Measurements from ENCODE around the gene PCBP3. TPM values are rescaled to one million over a fixed set of nuclear protein-coding genes. Genes with fewer than 3 reads are reported as not detected.
"Not testable (repeated sequence)": the region's sequence is repeated elsewhere in the genome, so short reads cannot be mapped to it uniquely, and the experiment has no call there.

The PCBP3 gene
- polyA plus RNA-seq, 1 donor from 2014 or later = 1.4 TPM

GRCh38 chr21:45952527-45952926, 309.0 kb downstream of the PCBP3 start:
- not testable (repeated sequence) for H3K4me3 Mint-ChIP-seq, H3K4me1 Mint-ChIP-seq, H3K36me3 Mint-ChIP-seq, H3K27ac Mint-ChIP-seq, H3K9me3 Mint-ChIP-seq
- peaks cover 10% of the 10 kb centered on the region for H3K27me3 Mint-ChIP-seq

GRCh38 chr21:45952974-45953373, 309.4 kb downstream of the PCBP3 start:
- Mint-ChIP-seq H3K27ac (no peak overlapping the region), H3K36me3 (peaks cover 2% of the 10 kb centered on the region), H3K4me3 (no peak overlapping the region), H3K27me3 (peaks cover 10% of the 10 kb centered on the region), H3K9me3 (peaks cover 0 to 6% (median 0%) of the 10 kb centered on the region in 3 donors), H3K4me1 (no peaks in the 10 kb centered on the region)

DNA sequence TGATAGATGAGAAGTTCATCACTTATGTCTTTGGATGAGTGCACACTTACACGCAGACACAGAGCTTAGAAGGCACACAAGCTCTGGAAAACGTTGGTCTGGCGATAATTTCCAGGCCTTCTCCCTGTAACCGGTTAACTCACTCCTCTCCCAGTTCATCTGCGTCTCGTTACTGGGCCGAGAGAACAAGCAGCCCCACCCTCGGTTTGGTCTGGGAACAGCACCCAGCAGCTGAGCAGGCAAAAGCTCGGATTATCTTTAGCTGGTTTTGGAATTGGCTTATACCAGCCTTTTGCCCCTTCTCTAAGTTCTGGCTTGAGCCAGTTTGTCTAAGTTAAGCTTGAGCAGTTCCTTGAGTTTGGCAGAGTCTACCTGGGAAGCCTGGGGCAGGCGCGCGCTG, 310.7 kb downstream of the PCBP3 start:
- peaks cover 0 to 6% (median 0%) of the 10 kb centered on the region in 3 donors for H3K9me3 Mint-ChIP-seq
- H3K4me1 Mint-ChIP-seq = peaks cover 0 to 5% (median 4%) of the 10 kb centered on the region in 3 donors
- no peak overlapping the region for H3K27ac Mint-ChIP-seq

GRCh38 chr21:45954921-45955320, 311.4 kb downstream of the PCBP3 start:
- Mint-ChIP-seq H3K4me1 (peaks cover 0 to 7% (median 4%) of the 10 kb centered on the region in 3 donors), H3K27me3 (peaks cover 15% of the 10 kb centered on the region), H3K27ac (no peak overlapping the region), H3K9me3 (peaks cover 0 to 6% (median 0%) of the 10 kb centered on the region in 3 donors), H3K4me3 (no peak overlapping the region), H3K36me3 (peaks cover 1% of the 10 kb centered on the region)

More for the DNA sequence above, 310.7 kb downstream of the PCBP3 start:
- H3K27me3 Mint-ChIP-seq = peaks cover 15% of the 10 kb centered on the region
- H3K4me3 Mint-ChIP-seq = no peak overlapping the region
- H3K36me3 Mint-ChIP-seq = peaks cover 2% of the 10 kb centered on the region

DNA sequence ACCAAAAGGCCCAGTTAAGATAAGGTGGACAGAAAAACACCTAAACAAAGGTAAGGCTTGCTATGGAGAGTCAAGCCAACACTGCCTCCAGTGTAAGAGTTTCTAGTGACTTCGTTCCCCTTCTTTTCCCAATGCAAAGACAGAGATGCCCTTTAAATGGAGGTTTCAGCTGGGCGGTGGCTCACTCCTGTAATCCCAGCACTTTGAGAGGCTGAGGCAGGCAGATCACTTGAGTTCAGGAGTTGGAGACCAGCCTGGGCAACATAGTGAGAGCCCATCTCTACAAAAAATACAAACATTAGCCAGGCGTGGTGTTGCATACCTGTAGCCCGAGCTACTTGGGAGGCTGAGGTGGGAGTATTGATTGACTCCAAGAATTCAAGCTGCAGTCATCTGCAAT, 314.0 kb downstream of the PCBP3 start:
- H3K4me1 Mint-ChIP-seq = peaks cover 0 to 7% (median 4%) of the 10 kb centered on the region in 3 donors
- H3K9me3 Mint-ChIP-seq = peaks cover 4 to 19% (median 4%) of the 10 kb centered on the region in 3 donors
- no peak overlapping the region for H3K27ac Mint-ChIP-seq
- H3K27me3 Mint-ChIP-seq = peaks cover 19% of the 10 kb centered on the region
- H3K36me3 Mint-ChIP-seq = no peaks in the 10 kb centered on the region
- no peak overlapping the region for H3K4me3 Mint-ChIP-seq

- H3K36me3 Mint-ChIP-seq = no peaks in the 10 kb centered on the region
- H3K9me3 Mint-ChIP-seq = peaks cover 4 to 16% (median 7%) of the 10 kb centered on the region in 3 donors
- H3K27ac Mint-ChIP-seq = no peak overlapping the region
Measured at GRCh38 chr21:45957981-45958600, 314.6 kb downstream of the PCBP3 start.

GRCh38 chr21:45959182-45959581, 315.7 kb downstream of the PCBP3 start:
- no peak overlapping the region for H3K27ac Mint-ChIP-seq
- peaks cover 22% of the 10 kb centered on the region for H3K27me3 Mint-ChIP-seq
- H3K4me3 Mint-ChIP-seq = peak overlapping the region in 1 of 4 donors; percentile 1
- H3K4me1 Mint-ChIP-seq = peaks cover 0 to 7% (median 4%) of the 10 kb centered on the region in 3 donors
- no peaks in the 10 kb centered on the region for H3K36me3 Mint-ChIP-seq
- peaks cover 6 to 20% (median 14%) of the 10 kb centered on the region in 3 donors for H3K9me3 Mint-ChIP-seq

More at GRCh38 chr21:45957981-45958600, 314.6 kb downstream of the PCBP3 start:
- peaks cover 19% of the 10 kb centered on the region for H3K27me3 Mint-ChIP-seq
- peaks cover 0 to 7% (median 4%) of the 10 kb centered on the region in 3 donors for H3K4me1 Mint-ChIP-seq
- H3K4me3 Mint-ChIP-seq = peak overlapping the region in 1 of 4 donors; percentile 66

- Mint-ChIP-seq H3K4me1 (peaks cover 0 to 7% (median 4%) of the 10 kb centered on the region in 3 donors), H3K27me3 (peaks cover 22% of the 10 kb centered on the region), H3K9me3 (peaks cover 6 to 22% (median 17%) of the 10 kb centered on the region in 3 donors), H3K4me3 (peak overlapping the region in 1 of 4 donors; percentile 34), H3K27ac (no peak overlapping the region), H3K36me3 (no peaks in the 10 kb centered on the region)
Measured at GRCh38 chr21:45959779-45960390, 316.4 kb downstream of the PCBP3 start.

GRCh38 chr21:45961408-45961807, 317.9 kb downstream of the PCBP3 start:
- H3K27ac Mint-ChIP-seq, H3K36me3 Mint-ChIP-seq, H3K4me1 Mint-ChIP-seq: not testable (repeated sequence)
- H3K9me3 Mint-ChIP-seq = peaks cover 7 to 30% (median 17%) of the 10 kb centered on the region in 3 donors
- peaks cover 16% of the 10 kb centered on the region for H3K27me3 Mint-ChIP-seq
- H3K4me3 Mint-ChIP-seq = peak overlapping the region in 1 of 4 donors; percentile 18

DNA sequence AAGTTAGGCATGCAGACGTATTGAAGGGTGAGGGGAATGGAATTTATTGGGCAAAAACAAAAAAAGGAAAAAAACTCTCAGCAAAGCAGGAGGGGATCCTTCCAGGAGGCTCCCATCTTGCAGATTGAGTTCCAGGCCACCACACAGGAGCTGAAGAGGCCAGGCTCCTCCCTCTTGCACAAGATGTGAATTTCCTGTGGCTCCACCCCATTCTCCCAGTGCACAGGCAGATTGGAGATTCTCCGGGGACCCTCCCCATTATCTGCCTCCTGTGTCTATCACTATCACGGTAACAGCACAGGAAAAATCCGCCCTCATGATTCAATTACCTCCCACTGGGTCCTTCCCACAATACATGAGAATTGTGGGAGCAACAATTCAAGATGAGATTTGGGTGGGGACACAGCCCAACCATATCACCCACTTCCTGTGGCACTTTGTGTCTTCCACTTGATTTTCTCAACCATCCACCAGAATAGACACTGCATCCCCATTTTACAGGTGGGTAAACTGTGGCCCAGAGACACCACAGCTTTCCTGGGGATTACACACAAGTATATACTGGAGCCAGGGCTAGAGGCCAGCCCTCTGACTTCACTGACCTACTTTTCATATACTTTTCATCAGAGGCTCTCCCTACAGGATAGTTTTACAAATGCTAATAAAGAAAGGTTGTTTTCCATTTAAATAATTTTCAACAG, 319.2 kb downstream of the PCBP3 start:
- H3K27me3 Mint-ChIP-seq = peaks cover 15% of the 10 kb centered on the region
- H3K4me1 Mint-ChIP-seq = peaks cover 0 to 7% (median 4%) of the 10 kb centered on the region in 3 donors
- no peak overlapping the region for H3K27ac Mint-ChIP-seq
- H3K36me3 Mint-ChIP-seq = peaks cover 3% of the 10 kb centered on the region
- peaks cover 7 to 30% (median 17%) of the 10 kb centered on the region in 3 donors for H3K9me3 Mint-ChIP-seq
- H3K4me3 Mint-ChIP-seq = peak overlapping the region in 1 of 4 donors; percentile 30

GRCh38 chr21:45963232-45963570, 319.7 kb downstream of the PCBP3 start:
- peaks cover 7 to 30% (median 17%) of the 10 kb centered on the region in 3 donors for H3K9me3 Mint-ChIP-seq
- H3K27ac Mint-ChIP-seq = no peak overlapping the region
- H3K4me1 Mint-ChIP-seq = peaks cover 0 to 7% (median 4%) of the 10 kb centered on the region in 3 donors
- H3K4me3 Mint-ChIP-seq = no peak overlapping the region
- peaks cover 13% of the 10 kb centered on the region for H3K27me3 Mint-ChIP-seq
- H3K36me3 Mint-ChIP-seq = peaks cover 3% of the 10 kb centered on the region

GRCh38 chr21:45964649-45965048, 321.1 kb downstream of the PCBP3 start:
- Mint-ChIP-seq H3K4me1 (peaks cover 0 to 1% (median 0%) of the 10 kb centered on the region in 3 donors), H3K4me3 (no peak overlapping the region), H3K9me3 (peaks cover 7 to 30% (median 17%) of the 10 kb centered on the region in 3 donors), H3K36me3 (peaks cover 3% of the 10 kb centered on the region), H3K27me3 (peaks cover 10% of the 10 kb centered on the region), H3K27ac (no peak overlapping the region)

- peaks cover 3% of the 10 kb centered on the region for H3K36me3 Mint-ChIP-seq
- H3K4me1 Mint-ChIP-seq = peaks cover 0 to 4% (median 0%) of the 10 kb centered on the region in 3 donors
- H3K27ac Mint-ChIP-seq = no peak overlapping the region
- H3K9me3 Mint-ChIP-seq = peaks cover 7 to 30% (median 17%) of the 10 kb centered on the region in 3 donors
- no peak overlapping the region for H3K4me3 Mint-ChIP-seq
- H3K27me3 Mint-ChIP-seq = peaks cover 13% of the 10 kb centered on the region
Measured at GRCh38 chr21:45965084-45965809, 321.7 kb downstream of the PCBP3 start.

GRCh38 chr21:45966791-45967394, 323.4 kb downstream of the PCBP3 start:
- H3K27ac Mint-ChIP-seq = no peak overlapping the region
- peaks cover 3% of the 10 kb centered on the region for H3K36me3 Mint-ChIP-seq
- H3K27me3 Mint-ChIP-seq = peaks cover 9% of the 10 kb centered on the region
- H3K4me3 Mint-ChIP-seq = no peak overlapping the region
- H3K4me1 Mint-ChIP-seq = peaks cover 0 to 4% (median 0%) of the 10 kb centered on the region in 3 donors
- peaks cover 3 to 22% (median 17%) of the 10 kb centered on the region in 3 donors for H3K9me3 Mint-ChIP-seq
